Fibroblast of villous mesenchyme (primary cell): ENCODE data around the gene SUN2. TPM values are rescaled to one million over a fixed set of nuclear protein-coding genes. Genes with fewer than 3 reads are reported as not detected.
A peak's percentile ranks its signal among the peaks of the same experiment; 100 is the strongest.

Experiments used
- DNase-seq: peaks from one replicate; pipeline ENCODE4 v3.0.0-alpha.2; 2010; ENCODE audit warnings: low read depth
- H3K4me3 ChIP-seq: 2 replicates; pipeline ENCODE4 v1.5.1; 2011; ENCODE audit warnings: low read depth, mild to moderate bottlenecking, low read length
- total RNA-seq: library from RNA; depleted of rRNA; stranded (reverse); fragments of >200 nt; gene quantifications from 2 replicates; pipeline ENCODE4 v1.2.3, GENCODE V29; 2012
- TF ChIP-seq, protein P1 (sequence below): IDR thresholded peaks from 2 replicates; pipeline ENCODE4 v1.5.1; 2012; ENCODE audit warnings: low read depth, mild to moderate bottlenecking, low read length; ENCODE audit not compliant: insufficient read depth

SUN2 gene
- total RNA-seq, 1 donor = 64.3 TPM

DNA sequence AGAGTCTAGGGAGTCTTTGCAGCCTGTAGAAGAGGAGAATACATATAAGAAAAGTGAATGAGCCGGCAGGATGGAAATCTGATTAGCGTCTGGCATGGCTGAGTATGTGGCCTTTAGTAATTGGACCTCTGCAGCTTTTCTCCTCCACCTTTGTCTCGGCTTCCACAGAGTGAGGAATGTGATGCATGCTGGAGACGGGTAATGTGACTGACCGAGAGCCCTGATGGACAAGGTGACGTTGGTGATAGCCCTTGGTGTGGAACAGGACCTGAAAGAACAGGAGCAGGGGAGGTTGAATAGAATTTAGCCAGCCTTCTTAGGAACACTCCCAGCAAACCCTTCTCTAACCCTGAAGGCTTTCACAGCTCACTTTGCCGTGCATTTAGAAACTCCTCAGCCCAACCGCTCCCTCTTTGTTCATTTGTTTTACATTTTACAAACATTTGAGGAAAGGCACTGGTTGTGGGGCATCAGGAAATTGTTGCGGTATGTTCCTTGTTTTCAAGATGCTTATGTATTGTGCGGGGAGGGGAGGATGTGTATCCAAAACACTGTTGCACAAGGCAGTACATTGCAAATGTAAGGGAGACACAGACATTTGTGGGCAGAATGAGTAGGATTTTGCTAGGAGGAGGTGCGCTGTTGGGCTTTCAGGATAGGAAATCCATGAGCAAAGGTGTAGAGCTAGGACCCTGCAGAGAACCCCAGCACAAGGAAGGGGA lies 43.2 kb downstream of the SUN2 start:
- H3K4me3 ChIP-seq = no peak overlapping the region
- TF ChIP-seq, protein P1, sequence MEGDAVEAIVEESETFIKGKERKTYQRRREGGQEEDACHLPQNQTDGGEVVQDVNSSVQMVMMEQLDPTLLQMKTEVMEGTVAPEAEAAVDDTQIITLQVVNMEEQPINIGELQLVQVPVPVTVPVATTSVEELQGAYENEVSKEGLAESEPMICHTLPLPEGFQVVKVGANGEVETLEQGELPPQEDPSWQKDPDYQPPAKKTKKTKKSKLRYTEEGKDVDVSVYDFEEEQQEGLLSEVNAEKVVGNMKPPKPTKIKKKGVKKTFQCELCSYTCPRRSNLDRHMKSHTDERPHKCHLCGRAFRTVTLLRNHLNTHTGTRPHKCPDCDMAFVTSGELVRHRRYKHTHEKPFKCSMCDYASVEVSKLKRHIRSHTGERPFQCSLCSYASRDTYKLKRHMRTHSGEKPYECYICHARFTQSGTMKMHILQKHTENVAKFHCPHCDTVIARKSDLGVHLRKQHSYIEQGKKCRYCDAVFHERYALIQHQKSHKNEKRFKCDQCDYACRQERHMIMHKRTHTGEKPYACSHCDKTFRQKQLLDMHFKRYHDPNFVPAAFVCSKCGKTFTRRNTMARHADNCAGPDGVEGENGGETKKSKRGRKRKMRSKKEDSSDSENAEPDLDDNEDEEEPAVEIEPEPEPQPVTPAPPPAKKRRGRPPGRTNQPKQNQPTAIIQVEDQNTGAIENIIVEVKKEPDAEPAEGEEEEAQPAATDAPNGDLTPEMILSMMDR = no peak
- DNase-seq = no peak

DNA sequence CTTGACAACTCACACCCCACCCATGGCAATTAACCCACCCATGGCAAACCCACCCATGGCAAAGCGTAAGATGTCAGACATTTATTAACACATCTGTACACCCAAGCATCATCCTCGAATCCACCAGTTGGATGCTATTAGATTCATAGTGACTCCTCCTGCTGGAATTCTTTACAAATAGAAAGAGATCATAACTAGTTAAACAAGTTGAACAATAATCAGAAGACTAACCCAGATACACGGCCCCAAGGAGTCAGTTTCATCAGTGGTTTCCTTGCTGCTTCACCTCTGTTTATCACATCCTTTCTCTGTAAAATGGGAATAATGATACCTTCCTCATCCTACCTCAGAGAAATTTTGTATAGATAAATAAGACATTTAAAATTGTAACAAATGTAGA lies 44.9 kb downstream of the SUN2 start:
- no peak overlapping the region for H3K4me3 ChIP-seq
- no peak for DNase-seq
- TF ChIP-seq, protein P1 = no peak

GRCh38 chr22:38710351-38710750 lies 45.4 kb downstream of the SUN2 start:
- TF ChIP-seq, protein P1 = no peak
- no peak for DNase-seq
- no peak overlapping the region for H3K4me3 ChIP-seq

GRCh38 chr22:38709306-38709705 lies 46.5 kb downstream of the SUN2 start:
- DNase-seq = no peak
- no peak overlapping the region for H3K4me3 ChIP-seq
- TF ChIP-seq, protein P1 = no peak

DNA sequence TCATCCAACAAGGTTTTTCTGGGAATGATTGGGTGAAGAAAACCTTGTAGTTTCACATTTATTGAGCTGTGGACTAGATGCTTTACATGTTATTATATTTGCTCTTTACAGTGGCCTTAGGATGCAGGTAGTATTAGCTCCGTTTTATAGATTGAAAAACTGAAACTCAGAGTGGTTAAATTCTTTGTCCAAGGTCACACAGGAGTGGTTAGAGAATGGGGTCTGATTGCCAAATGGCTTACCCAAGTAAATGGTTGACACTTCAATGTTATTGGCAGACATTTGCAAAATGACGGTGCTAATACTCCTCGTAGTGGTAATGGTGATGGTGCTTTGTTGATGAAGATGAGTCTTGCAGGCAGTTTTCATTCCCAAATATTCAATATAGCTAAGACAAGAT lies 47.8 kb downstream of the SUN2 start:
- no peak overlapping the region for H3K4me3 ChIP-seq

DNA sequence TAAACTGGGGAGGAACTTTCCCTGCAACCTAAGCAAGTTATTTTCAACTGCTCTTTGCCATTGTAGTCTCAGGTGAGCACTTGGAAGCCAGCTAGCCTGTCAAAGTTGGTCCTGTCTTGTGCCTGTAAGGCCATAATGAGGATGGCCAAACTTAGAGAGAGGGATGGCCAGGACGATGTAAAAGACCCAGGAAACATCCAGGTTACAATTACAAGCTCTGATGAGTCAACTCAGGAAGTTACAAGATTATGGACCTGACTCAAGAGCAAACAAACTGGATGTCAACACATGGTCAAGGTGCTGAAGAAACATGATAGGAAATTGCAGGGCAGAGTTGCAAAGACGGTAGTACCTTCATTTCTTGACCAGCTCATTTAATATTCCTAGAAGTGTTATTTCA lies 48.5 kb downstream of the SUN2 start:
- TF ChIP-seq, protein P1 = no peak
- peak; percentile 68 for DNase-seq
- peak overlapping the region; percentile 83 for H3K4me3 ChIP-seq

More for the DNA sequence above, 47.8 kb downstream of the SUN2 start:
- TF ChIP-seq, protein P1 = no peak
- DNase-seq = no peak

- H3K4me3 ChIP-seq = peak overlapping the region; percentile 83
- DNase-seq = peak; percentile 43
- TF ChIP-seq, protein P1 = no peak
Observed at GRCh38 chr22:38706901-38707195, 49.0 kb downstream of the SUN2 start.
